Stimulated activated CD4-positive, alpha-beta T cell treated with anti-CD3 and anti-CD28 coated beads, Interleukin-12 subunit alpha, Interleukin-12 subunit beta, amount 100 ng/mL, for 48 hours (primary cell): Measurements from ENCODE around the gene MSH6.

Experiments
- DNase-seq, 3 donors: peaks; one replicate each; pipeline ENCODE4 v3.0.0-alpha.2; 2020; ENCODE audit warnings: low read depth in 2 of 3, low spot score in 1 of 3

MSH6 gene

DNA sequence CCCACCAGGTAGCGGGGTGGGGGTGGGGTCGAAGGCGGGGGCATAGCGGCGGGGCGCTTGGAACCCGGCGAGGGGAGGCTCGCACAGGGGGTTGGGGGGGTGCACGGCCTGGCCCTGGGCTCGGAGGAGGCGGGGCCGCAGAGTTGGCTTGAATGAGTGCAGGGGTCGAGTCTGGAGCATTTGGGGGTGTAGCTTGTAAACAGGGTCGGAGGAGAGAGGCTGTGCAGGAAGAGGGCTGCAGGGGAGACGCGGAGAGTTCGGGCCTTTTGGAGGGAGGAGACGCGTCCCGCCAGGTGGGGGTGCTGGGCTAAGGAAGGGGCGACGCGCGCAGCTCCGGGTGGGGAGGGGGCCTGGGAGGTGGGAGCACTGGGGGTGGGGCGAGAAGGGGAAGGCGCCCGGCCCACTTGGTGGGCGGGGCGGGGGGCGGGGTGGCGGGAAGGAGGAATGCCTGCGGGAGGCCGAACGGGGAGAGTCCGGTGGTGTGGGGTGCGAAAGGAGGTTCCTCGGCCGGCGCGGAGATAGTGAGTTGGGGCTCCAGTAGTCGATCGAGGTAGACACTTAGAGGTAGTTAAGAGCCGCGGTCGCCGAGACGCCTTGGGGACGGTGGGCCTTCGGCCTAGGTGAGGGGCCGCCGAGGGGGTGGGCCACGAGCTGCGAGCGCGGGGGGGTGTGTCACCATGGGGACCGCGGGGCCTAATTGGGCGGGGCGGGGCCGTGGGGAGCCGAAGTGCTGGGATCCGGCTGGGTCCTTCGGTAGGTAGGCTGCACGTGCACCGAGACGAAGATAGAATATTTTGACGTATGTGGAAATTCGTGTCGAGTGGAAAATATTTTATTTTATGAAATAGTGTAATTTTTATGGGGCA lies 774 bp downstream of the MSH6 start:
- peak; percentile 36 to 59 (median 37) for DNase-seq

DNA sequence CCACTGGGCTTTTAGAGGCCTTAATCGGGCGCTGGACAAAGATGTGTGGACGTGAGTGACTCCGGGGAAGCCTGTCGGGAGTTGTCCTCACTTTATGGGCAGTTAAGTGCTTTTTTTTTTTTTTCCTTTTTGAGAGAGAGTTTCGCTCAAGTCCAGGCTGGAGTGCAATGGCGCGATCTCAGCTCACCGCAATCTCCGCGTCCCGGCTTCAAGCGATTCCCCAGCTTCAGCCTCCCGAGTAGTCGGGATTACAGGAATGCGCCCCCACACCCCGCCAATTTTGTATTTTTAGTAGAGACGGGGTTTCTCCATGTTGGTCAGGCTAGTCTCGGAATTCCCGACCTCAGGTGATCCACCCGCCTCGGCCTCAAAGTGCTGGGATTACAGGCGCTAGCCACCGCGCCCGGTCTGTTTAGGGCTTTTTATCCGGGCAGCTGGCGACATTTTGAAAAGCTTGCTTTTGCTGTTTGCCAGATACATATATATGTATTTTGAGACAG lies 1.5 kb downstream of the MSH6 start:
- DNase-seq: no peak

DNA sequence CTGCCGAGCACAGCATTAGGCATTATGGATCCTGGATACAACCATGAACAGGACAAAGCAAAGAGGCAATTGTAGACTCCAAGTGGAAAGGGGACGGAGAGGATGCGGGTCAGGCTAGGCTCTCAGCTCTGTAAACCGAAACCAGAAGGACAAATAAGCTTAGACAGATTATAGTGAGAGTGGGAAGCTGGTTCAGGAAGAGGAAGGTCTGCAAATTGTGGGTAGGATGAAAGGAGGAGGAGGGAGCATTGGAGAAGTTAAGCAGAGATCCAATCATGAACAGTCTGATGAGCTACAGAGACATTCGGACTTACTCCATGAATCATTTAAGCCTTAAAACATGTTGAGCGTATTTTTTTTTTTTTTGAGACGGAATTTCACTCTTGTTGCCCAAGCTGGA lies 3.0 kb downstream of the MSH6 start:
- DNase-seq: no peak

DNA sequence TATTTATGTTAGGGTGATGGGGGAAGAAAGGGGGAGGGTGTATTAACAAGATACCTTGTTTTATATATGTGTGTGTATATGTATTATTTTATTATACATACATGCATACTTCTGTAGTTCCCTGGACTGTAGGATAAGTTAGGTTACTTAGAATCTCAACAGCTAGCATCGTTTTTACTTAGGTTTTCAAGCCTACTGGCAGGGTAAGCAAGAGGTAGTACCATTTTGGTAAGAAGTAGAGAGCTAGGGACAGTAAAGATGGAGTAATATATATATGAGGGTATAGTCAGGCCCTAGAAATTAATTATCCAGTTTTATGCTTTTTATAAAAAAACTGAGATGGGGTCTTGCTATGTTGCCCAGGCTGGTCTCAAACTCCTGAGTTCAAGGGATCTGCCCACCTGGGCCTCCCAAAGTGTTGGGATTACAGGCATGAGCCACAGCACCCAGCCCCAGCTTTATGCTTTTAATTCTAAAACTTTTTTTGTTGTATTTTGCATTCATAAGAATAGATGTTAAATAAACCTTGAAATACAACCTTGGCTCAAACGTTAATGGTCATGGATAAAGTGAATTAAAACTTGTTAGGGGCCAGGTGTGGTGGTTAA lies 13.2 kb downstream of the MSH6 start:
- no peak for DNase-seq

DNA sequence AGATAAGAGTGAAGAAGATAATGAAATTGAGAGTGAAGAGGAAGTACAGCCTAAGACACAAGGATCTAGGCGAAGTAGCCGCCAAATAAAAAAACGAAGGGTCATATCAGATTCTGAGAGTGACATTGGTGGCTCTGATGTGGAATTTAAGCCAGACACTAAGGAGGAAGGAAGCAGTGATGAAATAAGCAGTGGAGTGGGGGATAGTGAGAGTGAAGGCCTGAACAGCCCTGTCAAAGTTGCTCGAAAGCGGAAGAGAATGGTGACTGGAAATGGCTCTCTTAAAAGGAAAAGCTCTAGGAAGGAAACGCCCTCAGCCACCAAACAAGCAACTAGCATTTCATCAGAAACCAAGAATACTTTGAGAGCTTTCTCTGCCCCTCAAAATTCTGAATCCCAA lies 15.7 kb downstream of the MSH6 start:
- no peak for DNase-seq

DNA sequence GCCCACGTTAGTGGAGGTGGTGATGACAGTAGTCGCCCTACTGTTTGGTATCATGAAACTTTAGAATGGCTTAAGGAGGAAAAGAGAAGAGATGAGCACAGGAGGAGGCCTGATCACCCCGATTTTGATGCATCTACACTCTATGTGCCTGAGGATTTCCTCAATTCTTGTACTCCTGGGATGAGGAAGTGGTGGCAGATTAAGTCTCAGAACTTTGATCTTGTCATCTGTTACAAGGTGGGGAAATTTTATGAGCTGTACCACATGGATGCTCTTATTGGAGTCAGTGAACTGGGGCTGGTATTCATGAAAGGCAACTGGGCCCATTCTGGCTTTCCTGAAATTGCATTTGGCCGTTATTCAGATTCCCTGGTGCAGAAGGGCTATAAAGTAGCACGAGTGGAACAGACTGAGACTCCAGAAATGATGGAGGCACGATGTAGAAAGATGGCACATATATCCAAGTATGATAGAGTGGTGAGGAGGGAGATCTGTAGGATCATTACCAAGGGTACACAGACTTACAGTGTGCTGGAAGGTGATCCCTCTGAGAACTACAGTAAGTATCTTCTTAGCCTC lies 16.2 kb downstream of the MSH6 start:
- DNase-seq: no peak

DNA sequence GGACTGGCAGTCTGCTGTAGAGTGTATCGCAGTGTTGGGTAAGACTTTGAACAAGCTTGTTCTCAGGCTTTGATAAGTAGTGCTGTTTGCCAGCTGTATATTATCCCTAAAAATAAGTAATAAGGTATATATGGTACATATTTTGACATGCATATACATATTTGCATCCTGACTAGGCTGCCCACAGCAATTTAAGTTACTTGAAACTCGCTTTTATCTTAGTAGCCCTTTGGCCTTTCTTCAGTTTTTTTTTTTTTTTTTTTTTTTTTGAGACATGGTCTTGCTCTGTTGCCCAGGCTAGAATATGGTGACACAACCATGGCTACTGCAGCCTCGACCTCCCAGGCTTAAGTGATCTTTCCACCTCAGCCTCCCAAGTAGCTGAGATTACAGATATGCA lies 18.2 kb downstream of the MSH6 start:
- DNase-seq: no peak

DNA sequence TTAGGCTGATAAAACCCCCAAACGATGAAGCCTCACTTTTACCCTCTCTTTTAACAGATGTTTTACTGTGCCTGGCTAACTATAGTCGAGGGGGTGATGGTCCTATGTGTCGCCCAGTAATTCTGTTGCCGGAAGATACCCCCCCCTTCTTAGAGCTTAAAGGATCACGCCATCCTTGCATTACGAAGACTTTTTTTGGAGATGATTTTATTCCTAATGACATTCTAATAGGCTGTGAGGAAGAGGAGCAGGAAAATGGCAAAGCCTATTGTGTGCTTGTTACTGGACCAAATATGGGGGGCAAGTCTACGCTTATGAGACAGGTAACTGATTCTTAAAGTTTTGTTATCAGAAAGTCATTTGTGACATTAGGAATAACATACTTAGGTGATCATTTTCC lies 20.4 kb downstream of the MSH6 start:
- no peak for DNase-seq

DNA sequence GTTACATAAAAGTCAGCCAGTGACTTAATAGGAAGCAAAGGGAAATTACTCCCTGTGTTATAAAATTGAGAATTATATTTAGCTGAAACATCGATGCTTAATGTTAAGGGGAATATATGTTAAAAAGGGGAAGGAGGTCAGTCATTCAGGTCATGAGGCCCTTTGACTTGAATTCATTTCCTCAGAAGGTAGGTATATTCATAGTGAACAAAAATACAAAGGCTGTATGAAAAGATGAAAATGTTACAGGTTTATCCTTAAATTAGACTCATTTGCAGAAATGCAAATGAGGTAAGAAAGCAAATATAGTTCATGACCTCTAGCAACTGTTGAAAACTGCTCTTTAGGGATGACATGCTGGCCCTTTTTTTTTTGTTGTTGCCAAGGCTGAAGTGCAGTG lies 20.8 kb downstream of the MSH6 start:
- DNase-seq: no peak

DNA sequence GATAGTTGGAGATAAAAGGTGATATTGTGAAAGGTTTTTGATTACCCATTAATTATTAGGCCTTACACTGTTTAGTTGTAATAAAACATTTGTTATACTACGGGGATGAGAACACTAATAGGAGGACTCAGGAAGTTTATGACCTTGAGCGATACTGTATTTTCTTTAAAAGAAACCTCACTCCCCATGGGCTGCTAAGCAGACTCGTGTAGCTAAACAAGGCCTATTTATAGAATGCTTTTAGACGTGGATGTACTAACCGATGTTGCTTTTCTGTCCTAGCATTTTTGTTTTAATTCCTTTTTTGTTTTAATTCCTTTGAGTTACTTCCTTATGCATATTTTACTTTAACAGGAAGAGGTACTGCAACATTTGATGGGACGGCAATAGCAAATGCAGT lies 22.9 kb downstream of the MSH6 start:
- DNase-seq: no peak

DNA sequence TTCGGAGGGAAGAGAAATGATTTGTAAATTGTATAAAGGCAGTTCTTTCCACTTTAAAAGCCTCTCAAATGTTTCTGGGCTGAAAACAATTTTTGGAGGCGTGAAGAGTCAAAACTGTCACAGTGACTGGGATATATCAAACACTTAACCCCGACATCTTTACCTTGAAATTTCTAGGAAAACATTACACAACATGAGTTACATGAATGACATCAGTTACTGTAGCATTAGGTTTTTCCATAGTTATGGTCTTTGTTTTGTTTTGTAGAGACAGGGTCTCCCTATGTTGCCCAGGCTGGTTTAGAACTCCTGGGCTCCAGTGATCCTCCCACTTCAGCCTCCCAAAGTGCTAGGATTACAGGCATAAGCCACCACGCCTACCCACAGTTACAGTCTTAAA lies 25.7 kb downstream of the MSH6 start:
- DNase-seq: no peak

DNA sequence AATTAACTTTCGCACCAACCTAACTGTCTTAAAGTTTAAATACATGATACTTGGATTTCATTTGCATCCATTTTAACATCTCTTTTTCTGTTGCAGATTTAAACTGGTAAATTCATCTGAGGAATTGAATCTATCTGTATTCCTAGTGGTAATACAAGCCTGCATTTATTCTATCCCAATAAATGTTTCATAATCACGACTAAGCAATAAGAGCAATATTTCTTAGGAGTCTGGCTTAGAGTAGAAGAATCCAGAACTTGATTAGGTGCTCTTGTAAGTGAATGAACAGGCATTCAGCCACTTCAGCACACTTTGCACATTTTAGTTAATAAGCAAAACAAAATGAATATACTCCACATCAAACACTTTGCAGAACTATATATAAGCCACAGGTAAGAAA lies 27.0 kb downstream of the MSH6 start:
- no peak for DNase-seq

DNA sequence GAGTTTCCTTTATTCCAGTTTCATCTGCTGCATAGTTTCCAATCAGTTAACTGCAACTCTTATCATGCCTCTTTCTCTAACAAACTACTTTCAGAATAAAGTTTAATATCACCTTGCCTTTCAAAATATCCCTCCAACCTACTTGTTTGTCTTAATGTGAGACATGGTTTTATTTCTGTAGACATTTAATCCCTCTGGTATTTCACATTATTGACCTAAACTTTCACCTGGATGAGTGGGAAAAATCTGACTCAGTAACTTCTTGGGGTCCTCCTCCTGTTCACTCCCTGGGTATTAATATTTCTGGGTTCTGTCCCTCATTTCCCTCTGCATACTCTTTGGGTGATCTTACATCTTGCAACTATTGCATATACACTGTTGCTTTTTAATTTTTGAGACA lies 27.9 kb downstream of the MSH6 start:
- DNase-seq: no peak

DNA sequence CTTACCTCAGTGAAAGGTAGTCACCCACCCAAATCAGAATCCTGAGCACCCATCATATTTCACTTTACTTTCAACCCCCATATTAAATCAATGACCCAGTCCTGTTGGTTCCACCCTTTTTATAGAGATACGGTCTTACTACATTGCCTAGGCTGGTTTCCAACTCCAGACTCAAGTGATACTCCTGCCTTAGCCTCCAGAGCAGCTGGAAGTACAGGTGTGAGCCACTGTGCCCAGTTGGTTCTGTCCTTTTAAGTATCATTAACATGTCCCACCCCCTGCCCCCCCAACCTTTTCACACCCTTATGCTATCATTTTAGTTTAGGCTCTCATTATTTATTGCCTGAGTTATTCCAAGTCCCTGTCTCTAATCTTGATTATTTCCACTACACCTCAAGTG lies 28.7 kb downstream of the MSH6 start:
- no peak for DNase-seq

DNA sequence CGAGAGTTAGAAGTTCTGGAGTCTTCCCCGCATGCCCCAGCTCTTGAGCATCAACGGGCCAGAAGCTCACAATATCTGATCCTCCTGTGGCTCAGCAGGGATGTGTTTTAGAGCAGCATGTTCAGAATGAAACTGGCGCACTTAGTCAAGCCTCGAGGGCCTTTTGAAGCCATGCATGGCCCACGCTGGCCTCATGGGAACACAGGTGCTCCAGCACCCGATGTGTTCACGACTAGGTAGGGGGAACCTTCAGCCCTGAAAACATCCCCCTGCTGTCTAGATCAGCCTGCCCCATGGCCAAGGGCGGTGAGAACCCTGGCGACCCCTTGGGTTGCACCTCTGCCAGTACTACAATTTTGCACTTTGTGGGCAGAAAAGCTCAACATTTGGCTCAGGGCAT lies 32.8 kb downstream of the MSH6 start:
- DNase-seq: no peak

DNA sequence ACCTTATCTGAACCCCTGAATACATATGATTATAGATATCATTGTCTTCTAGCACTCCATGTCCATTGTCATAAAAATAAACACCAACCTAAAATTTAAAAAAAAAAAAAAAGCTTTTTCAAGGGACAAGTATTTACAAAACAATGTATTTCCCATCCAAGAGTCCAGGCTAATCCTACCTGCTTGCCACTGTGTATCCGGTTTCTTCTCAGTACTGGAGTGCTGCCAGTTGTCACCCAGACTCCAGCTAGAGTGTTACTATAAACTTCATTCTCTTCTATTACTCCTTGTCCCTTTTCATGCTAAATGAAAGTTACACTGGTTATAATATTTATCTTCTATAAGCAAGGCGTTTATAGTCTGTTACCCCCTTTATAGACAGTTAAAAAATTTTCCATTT lies 35.8 kb downstream of the MSH6 start:
- DNase-seq: no peak

DNA sequence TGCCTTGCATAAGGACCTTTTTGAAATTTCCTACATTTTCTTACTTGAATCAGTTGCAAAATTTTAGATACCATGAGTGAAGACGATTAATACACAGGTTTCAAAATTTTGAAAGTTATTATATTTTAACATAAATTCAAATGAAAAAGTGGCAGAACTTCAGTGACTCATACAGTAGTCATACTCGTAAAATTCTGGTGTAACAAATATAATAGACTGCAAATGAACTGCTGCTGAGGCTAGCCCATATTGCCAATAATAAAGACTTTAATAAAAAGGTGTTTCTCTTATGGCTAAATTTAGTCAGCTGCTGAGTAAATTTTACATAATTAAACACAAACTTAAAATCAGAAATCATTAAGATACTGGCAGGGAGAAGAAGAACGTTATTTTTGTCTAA lies 36.9 kb downstream of the MSH6 start:
- DNase-seq: no peak

DNA sequence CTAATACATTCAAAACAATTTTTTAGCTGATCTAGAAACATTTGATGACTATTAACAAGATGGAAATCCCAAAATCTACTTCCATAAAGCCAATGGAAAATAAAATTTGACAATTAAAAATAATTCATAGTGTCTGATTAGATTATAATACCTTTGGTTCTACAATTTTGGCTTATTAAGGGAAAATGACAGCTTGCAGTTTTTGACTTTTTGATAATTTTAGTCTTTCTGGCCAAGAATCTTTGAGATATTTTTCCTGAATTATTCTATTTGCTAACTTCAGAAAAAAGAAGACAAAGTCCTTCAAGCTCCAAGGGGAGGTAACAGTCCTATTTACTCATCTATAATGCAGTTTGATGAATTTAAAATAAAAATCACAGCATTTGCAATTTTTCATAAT lies 39.6 kb downstream of the MSH6 start:
- DNase-seq: no peak

DNA sequence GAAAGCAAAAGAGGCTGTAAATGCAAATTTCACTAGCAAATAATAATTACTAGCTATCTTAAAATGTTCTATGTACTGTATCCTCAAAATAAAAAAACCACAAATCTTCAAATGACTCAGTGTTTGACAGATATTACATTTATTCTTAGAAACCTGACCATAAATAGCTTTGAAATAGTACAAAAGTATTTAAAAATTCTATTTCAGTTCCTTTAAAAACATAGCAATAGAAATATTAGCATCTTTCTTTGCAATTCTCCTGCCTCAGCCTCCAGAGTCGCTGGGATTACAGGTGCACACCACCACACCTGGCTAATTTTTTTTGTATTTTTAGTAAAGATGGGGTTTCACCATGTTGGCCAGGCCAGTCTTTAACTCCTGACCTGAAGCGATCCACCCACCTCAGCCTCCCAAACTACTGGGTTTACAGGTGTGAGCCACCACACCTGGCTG lies 50.6 kb downstream of the MSH6 start:
- no peak for DNase-seq

DNA sequence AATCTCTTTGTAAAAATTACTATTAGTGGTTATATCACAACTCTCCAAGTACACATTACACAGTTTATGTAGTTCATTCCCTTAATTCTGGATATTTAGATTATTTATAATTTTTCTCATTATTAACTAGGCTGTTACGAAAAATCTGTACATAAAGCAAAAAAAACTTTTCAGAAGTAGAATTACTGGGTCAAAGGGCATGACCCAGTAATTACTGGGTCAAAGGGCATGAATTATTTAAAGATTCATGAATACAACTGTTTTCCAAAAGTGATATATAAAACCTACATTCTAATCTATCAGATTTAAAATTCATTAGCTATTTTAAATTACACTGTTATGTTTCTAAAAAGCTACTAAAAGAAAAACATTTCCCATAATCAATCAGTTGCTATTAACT lies 55.3 kb downstream of the MSH6 start:
- DNase-seq: no peak

DNA sequence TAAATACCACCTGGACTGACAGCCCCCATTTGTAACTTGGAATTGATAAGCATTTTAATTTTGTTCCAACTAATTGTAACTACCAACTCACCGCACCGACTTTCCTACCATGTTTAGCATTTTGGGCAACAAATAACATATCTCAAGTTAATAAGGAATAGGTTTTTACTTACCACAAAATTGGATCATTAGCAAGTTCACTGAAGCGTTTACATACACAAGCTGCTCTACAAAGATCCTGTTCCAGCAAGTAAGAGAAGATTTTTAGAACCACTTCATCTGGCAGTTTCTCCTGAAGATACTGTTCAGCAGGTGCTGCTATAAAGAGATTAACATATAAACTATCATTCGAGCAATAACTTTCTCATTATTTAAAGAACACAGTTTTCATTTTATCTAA lies 55.7 kb downstream of the MSH6 start:
- DNase-seq: no peak

DNA sequence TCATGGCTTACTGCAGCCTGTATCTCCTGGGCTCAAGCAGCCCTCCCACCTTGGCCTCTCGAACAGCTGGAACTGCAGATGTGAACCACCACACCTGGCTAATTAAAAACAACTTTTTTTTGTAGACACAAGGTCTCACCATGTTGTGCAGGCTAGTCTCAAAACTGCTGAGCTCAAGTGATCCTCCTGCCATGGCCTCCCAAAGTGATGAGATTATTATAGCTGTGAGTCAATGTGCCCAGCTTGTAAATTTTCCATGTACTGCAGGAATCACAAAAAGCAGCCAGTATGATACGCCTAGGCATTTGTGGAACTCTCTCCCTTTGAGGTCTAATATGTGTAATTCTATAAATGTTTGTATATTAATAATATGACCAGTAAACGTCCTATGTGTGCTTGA lies 59.9 kb downstream of the MSH6 start:
- no peak for DNase-seq
